Measurements from ENCODE around the gene BAMBI.
A peak's percentile ranks its signal among the peaks of the same experiment; 100 is the strongest.

Gene BAMBI

GRCh38 chr10:28676326-28676967 lies 874 bp upstream of the BAMBI start:
- DNase-seq: peak; percentile 12

- DNase-seq: peak; percentile 21
Measured at GRCh38 chr10:28677888-28678686, 766 bp downstream of the BAMBI start.

GRCh38 chr10:28678687-28679457 lies 1.6 kb downstream of the BAMBI start:
- no peak for DNase-seq

DNA sequence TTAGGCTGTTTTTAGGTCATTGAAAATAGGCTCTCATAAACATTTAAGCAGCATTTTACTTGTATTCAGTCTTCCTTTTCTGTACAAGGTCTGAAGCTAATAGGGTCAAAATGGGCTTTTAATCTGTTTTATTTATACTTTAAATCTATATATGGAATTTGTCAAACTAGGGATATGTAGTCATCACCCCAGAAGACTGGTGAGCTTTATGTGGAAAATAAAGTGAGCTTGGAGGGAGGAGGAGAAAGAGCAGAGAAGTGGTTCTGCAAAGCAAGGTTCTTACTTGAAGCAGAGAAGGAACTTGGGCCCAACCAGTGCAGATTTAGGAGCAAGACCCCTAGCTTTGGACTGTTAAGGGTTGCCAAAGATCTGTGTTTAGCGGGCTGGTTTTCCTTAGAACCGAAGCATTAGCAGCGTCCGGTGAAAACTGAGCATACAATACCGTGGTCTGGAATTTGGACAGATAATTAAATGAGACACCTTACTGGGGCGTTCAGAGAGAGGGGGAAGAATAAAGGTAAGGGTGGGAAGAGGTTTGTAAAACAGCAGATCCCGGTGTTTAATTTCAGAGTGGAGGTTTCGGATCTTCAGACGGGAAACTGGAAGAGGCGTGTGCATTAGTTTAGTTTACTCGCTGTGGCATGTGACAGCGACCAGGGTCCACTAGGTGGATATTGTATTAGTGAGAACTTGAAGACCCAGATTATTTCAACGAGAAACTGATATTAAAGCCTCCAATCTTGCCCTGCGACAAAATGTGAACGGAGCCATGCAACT lies 2.4 kb downstream of the BAMBI start:
- no peak for DNase-seq

DNA sequence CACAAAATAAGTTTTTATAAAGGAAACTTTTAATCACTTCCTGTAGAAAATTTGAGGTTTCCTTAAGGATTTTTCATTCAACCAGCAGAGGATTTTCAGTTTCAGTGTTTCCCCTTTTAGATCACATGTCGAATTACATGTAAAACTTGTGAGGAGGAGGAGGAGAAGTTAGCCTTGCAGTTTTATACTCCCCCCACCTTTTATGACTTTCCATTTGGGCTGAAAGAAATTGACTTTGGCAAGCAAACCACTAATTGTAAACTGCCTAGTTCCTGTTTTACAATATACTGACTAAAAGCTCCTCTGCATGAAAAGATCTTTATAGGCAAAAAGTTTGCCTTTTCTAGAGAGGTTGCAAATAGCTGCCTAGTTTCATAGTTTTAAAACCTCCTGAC lies 3.0 kb downstream of the BAMBI start:
- no peak for DNase-seq

DNA sequence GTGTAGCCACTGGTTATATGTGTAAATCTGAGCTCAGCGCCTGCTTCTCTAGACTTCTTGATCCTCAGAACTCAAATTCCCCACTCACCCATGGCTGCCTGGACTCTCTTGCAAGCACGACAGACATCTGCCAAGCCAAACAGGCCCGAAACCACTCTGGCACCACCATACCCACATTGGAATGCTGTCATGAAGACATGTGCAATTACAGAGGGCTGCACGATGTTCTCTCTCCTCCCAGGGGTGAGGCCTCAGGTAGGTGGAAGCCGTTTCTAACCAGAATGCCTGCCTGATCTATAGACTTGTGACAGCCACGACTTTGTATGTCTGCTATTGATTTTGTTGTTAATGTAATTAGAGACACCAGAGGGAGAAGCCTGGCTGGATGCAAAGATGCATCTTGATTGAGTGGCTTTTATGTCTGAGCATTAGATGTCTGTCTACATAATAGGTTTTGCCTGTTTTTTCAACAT lies 4.0 kb downstream of the BAMBI start:
- DNase-seq: no peak

DNA sequence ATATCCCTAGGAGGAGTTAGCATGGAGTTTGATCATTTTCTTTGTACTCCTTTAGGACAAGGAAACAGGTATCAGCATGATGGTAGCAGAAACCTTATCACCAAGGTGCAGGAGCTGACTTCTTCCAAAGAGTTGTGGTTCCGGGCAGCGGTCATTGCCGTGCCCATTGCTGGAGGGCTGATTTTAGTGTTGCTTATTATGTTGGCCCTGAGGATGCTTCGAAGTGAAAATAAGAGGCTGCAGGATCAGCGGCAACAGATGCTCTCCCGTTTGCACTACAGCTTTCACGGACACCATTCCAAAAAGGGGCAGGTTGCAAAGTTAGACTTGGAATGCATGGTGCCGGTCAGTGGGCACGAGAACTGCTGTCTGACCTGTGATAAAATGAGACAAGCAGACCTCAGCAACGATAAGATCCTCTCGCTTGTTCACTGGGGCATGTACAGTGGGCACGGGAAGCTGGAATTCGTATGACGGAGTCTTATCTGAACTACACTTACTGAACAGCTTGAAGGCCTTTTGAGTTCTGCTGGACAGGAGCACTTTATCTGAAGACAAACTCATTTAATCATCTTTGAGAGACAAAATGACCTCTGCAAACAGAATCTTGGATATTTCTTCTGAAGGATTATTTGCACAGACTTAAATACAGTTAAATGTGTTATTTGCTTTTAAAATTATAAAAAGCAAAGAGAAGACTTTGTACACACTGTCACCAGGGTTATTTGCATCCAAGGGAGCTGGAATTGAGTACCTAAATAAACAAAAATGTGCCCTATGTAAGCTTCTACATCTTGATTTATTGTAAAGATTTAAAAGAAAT lies 4.8 kb downstream of the BAMBI start:
- no peak for DNase-seq

GRCh38 chr10:28684157-28684985 lies 7.0 kb downstream of the BAMBI start:
- no peak for DNase-seq

DNA sequence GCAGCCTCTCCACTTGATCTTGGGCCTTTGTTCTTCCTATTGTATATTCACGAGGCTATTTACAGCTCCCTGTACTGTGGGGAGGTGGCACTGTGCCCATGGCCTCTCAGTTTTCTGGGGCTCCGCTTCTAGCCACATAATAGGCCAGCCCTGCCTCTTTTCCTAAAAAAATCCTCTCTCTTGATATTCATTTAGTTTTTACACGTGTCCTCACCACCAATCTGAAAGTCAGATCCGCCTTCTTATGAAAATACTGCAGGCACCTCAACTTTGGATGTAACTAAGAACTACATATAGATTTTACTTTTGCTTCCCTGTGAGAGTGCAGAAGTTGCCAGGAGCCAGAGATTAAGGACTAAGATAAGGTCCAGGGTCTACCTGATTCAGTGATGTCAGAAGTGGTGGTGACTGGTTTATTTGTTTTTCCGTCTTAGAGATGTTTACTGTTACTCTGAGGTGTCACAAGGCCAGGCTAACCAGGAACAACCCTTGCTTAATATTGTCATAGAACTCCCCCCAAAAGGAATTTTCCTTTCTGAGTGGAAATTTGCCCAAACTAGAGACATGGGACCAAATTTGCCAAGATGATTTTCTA lies 7.8 kb downstream of the BAMBI start:
- no peak for DNase-seq

GRCh38 chr10:28685717-28686116 lies 8.4 kb downstream of the BAMBI start:
- DNase-seq: no peak

DNA sequence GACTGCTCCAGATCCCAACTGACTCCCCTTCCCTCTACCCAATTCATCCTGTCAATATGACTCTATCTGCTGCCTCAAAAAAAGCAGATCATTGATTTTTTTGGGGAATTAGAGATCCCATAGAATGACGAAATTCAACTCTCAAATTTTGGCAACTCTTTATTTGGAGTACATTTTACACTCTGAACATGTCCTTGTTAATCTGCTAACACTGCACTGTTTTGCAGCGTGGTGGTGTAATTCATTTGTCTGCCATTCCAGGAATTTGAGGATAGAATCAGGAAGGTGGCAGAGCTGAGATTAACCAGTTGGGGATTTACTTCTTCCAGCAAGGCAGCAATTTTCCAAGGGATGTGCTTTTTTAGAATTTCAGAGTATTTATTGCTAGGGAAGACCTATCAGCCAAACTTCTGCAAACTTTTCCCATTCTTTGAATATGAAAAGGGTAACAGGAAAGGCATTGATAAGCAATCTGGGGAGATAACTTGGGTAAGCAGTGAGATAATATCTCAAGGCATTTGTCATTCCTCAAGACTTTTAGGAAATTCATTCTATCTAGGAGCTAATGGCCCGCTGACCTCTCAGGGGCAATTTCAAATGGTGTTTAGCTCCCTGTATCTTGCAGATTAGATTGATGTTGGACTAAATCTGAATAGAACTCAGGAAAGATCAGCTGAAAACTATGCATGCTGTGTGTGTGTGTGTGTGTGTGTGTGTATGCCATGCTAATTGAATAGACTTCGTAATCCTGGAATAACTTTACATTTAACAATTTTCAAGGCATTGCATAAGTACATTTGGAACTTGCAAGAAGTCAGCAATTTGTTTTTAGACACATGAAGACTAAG lies 9.7 kb downstream of the BAMBI start:
- DNase-seq: no peak

DNA sequence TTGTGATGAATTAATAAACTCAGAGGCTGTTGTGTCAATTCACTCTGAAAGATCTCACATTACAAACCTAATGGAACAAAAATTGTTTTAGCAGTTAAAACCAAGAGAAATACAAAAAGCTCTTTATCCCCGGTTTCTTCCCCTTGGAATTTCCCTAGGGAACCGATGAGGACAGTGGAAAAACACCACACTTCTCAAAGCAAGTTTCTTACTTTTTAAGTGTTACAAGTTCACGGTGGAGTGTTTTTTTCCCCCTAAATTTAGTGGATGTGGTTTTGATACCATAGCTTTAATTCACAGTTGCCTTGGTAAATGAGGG lies 10.3 kb downstream of the BAMBI start:
- no peak for DNase-seq

DNA sequence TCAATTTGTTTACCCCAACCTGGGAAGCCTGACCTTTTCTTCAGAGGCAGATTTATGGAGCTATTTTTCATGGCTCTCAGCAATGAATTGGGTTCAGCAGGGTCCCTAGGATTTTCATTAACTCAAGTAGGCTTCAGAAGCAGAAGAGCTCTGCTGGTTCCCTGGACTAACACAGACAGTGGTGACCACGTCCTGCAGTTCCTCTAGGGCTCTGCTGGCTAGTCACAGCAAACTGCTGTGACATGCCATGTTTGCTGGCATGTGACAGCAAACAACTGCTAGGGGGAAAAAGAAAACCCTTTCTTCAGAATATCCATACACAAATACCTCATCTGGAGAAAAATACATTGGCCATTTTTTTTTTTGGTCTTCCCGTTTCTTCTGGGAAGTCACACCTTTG lies 13.2 kb downstream of the BAMBI start:
- no peak for DNase-seq

DNA sequence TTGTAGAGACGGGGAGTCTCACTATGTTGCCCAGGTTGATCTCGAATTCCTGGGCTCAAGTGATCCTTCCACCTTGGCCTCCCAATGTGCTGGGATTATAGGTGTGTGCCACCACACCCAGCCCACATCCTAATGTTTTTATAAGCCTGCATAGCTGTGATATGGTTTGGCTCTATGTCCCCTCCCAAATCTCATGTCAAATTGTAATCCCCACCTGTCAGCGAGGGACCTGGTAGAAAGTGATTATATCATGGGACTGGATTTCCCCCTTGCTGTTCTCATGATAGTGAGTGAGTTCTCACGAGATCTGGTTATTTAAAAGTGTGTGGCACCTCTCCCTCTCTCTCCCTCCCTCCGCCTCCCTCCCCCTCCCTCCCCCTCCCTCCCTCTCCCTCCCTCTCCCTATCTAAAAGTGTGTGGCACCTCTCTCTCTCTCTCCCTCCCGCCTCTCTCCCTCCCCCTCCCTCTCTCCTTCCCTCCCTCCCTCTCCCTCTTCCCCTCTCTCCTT lies 13.9 kb downstream of the BAMBI start:
- DNase-seq: no peak

GRCh38 chr10:28692050-28692449 lies 14.7 kb downstream of the BAMBI start:
- no peak for DNase-seq

DNA sequence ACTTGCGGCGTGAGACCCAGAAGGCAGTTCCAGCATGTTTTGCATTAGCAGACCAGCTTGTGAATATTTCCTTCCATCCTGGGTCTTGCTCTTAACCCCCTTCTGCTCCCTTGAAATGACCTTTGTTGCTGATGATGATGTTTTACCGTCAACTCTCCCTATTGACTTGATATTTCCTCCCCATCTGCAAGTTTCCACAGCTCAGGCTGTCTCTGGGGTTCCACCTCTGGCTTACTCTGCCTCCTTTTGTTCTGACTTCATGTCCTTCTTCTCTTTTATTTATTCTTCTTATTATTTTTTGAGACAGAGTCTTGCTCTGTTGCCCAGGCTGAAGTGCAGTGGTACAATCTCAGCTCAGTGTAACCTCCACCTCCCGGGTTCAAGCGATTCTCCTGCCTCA lies 17.2 kb downstream of the BAMBI start:
- no peak for DNase-seq

GRCh38 chr10:28698075-28698474 lies 20.8 kb downstream of the BAMBI start:
- no peak for DNase-seq

- no peak for DNase-seq
Measured at GRCh38 chr10:28704464-28705161, 27.3 kb downstream of the BAMBI start.

GRCh38 chr10:28705472-28705871 lies 28.2 kb downstream of the BAMBI start:
- DNase-seq: no peak

Data from activated gamma-delta T cell treated with Interleukin-2 at 50 U/mL for 16 hours (primary cell).